ENCODE measurements around the gene CAMSAP1. TPM values are rescaled to one million over a fixed set of nuclear protein-coding genes. Genes with fewer than 3 reads are reported as not detected.

CAMSAP1 gene
- total RNA-seq, 4 donors from 2014 or later, result 15.6 to 61.2 (median 43.2) TPM

DNA sequence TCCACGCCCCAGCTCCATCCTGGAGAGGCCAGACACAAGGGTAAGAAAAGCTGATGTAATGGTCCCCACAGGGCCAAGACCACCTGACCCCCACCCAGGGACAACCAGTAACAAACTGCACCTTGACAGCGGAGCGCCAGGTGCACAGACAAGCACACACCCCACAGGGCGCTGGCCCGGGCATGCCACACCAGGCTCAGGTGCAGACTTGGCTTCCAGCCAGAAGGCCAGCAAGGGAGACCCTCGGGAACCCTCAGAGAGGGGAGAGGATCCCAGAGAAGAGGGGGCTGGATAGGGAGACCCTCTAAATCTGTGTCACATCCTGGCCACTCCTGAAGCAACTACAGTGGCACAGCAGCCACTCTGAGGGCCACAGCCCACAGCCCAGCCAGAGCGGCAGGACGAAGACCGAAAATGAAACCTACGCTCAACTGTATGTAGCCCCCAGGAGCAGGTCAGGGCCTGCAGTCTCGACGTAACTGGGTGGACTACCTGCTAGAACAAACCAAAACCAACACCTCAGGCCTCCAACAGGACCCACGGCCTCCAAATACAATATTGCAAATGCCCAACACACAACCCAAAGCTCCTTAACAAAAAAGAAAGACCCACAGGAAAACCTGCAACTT is 18.5 kb downstream of the CAMSAP1 start:
- H3K9me3 ChIP-seq, result no peaks in the 10 kb centered on the region
- no peak for TF ChIP-seq POLR2A (IDR thresholded peaks at IDR 0.05)
- H3K27me3 ChIP-seq, result no peaks in the 10 kb centered on the region
- no peak for DNase-seq
- no peak overlapping the region for H3K27ac ChIP-seq
- intact Hi-C loops (cut with DNase I; ENCODE audit: low total_unique reads), result no loop called here
- H3K36me3 ChIP-seq, result no peaks in the 10 kb centered on the region
- no peak overlapping the region for H3K4me3 ChIP-seq
- H3K4me1 ChIP-seq, result peaks cover 7 to 20% of the 10 kb centered on the region in 2 donors

DNA sequence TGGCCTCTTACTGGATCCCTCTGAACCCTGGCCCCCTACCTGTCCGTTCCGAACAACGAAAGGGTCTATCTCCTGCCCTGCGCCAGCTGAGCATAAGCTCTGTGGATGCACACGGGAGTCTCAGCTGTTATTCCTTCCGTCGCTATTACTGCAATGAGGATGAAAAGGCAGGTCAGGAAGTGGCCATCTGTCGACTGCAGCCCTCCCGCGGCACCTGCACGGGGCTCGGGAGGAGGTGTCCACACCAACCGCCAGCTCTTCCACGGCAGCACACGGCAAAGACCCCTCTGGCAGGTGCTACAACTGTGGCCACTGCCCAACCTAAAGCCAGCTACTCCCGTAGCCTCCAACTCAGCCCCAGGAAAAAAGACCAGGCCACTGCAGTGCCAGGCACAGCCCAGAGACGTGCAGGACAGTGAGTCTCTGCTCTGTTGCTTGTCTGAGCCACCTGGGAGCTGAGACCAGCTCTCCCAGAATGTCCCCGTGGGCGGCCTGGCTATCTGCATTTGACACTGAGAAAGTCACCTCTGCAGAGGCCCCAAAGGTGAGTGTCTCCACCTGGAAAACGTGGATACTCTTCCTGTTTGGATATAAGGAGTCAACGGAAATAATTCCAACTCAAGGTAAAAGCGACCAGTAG is 19.1 kb downstream of the CAMSAP1 start:
- Histone ChIP-seq H3K27ac (no peak overlapping the region), H3K9me3 (no peaks in the 10 kb centered on the region), H3K4me3 (no peak overlapping the region), H3K4me1 (peaks cover 7 to 20% of the 10 kb centered on the region in 2 donors), H3K36me3 (no peaks in the 10 kb centered on the region), H3K27me3 (no peaks in the 10 kb centered on the region)
- intact Hi-C loops (cut with DNase I; ENCODE audit: low total_unique reads), result no loop called here
- no peak for DNase-seq
- TF ChIP-seq, protein P1, sequence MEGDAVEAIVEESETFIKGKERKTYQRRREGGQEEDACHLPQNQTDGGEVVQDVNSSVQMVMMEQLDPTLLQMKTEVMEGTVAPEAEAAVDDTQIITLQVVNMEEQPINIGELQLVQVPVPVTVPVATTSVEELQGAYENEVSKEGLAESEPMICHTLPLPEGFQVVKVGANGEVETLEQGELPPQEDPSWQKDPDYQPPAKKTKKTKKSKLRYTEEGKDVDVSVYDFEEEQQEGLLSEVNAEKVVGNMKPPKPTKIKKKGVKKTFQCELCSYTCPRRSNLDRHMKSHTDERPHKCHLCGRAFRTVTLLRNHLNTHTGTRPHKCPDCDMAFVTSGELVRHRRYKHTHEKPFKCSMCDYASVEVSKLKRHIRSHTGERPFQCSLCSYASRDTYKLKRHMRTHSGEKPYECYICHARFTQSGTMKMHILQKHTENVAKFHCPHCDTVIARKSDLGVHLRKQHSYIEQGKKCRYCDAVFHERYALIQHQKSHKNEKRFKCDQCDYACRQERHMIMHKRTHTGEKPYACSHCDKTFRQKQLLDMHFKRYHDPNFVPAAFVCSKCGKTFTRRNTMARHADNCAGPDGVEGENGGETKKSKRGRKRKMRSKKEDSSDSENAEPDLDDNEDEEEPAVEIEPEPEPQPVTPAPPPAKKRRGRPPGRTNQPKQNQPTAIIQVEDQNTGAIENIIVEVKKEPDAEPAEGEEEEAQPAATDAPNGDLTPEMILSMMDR (IDR thresholded peaks at IDR 0.05), result no peak
- no peak for TF ChIP-seq POLR2A (IDR thresholded peaks at IDR 0.05)

DNA sequence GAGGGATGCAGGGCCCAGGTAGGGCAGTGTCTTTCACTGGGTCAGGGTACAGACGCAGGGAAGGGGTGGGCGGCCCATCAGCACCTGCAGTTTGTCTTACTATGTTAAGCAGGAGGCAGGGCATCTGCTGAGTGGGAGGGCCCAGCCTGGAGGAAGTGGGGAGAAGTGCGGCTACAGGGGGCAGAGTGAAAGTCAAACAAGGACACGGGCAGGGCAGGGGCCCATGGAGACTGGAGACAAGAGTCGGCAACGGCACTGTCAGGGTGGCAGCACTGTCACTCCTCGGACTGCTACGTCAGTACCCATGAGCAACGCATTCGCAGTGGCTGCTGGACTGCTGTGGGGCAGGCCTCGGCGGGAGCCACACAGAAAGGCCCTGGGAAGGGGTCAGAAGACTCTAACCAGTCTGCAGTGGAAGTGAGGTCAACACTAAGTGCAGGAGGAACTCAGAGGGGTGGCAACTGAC is 19.7 kb downstream of the CAMSAP1 start:
- Histone ChIP-seq H3K4me3 (no peak overlapping the region), H3K27ac (no peak overlapping the region), H3K27me3 (no peaks in the 10 kb centered on the region), H3K4me1 (peaks cover 7 to 20% of the 10 kb centered on the region in 2 donors), H3K36me3 (no peaks in the 10 kb centered on the region), H3K9me3 (no peaks in the 10 kb centered on the region)
- TF ChIP-seq, protein P1 (IDR thresholded peaks at IDR 0.05), result no peak
- no peak for TF ChIP-seq POLR2A (IDR thresholded peaks at IDR 0.05)
- intact Hi-C loops (cut with DNase I; ENCODE audit: low total_unique reads), result no loop called here
- DNase-seq, result no peak

DNA sequence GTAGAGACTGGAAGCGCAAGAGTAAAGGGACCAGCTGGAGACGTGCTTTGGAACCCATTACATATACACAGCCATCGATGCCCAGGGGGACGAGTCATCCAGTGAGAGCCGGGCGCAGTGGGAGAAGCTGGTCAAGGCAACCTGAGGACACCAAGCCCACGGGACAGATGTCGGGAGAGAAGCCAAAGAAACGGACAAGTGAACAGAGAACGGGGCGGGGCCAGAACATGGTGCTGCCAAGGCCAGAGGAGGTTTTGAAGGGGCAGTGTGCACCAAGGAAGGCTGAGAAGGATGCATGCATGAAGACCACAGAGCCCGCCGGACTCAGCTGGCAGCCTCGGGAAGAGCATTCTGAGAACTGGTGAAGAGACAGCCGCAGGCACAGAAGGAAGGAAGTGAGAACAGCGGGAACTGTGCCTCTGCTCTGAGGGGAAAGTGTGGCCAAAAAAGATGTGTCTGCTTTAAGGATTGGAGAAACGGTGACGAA is 20.3 kb downstream of the CAMSAP1 start:
- Histone ChIP-seq H3K4me3 (no peak overlapping the region), H3K4me1 (peaks cover 7 to 20% of the 10 kb centered on the region in 2 donors), H3K36me3 (no peaks in the 10 kb centered on the region), H3K9me3 (no peaks in the 10 kb centered on the region), H3K27ac (no peak overlapping the region), H3K27me3 (no peaks in the 10 kb centered on the region)
- TF ChIP-seq, protein P1 (IDR thresholded peaks at IDR 0.05), result no peak
- no peak for TF ChIP-seq POLR2A (IDR thresholded peaks at IDR 0.05)
- intact Hi-C loops (cut with DNase I; ENCODE audit: low total_unique reads), result no loop called here
- DNase-seq, result no peak

DNA sequence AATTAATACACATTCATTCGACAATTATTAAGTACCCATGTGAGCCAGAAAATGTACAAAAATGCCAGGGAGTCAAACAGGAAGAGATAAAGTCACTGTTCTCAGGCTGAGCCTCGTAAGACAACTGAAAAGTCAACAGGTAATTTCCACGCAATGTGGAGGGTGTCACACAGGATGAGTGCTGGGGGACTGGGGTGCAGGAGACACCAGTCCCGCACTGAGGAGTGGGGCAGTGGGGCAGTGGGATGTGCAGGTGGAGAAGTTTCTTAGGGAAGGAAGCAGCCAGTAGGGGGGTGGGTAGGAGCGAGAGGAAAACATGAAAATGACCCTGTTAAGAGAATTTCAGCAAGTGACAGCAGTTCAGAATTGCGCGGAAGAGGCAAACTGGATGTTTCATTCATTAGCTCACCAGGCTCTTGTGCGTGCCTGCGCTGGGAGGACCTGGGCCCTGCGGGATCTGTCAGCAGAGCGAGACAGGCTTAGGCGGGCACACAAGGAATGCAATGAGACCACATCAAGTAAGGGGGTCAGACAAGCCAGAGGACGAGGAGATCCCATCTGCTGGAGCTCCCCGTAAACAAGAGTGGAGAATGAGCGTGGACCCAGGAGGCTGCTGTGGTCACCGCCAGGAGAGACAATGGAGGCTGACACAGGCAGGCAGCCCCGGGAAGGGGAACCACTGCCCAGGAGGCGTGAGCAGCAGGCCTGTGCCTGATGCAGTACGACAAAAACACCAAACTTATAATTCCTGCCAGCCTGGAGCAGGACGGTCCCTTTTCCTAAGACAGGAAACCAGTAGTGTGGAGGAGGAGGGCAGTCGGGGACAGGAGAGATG is 21.0 kb downstream of the CAMSAP1 start:
- no peaks in the 10 kb centered on the region for H3K36me3 ChIP-seq
- intact Hi-C loops (cut with DNase I; ENCODE audit: low total_unique reads), result no loop called here
- TF ChIP-seq, protein P1 (IDR thresholded peaks at IDR 0.05), result no peak
- TF ChIP-seq POLR2A (IDR thresholded peaks at IDR 0.05), result no peak
- peaks cover 7 to 20% of the 10 kb centered on the region in 2 donors for H3K4me1 ChIP-seq
- no peaks in the 10 kb centered on the region for H3K27me3 ChIP-seq
- no peaks in the 10 kb centered on the region for H3K9me3 ChIP-seq
- DNase-seq, result no peak
- no peak overlapping the region for H3K4me3 ChIP-seq
- no peak overlapping the region for H3K27ac ChIP-seq
